GM18951 (cell line): ENCODE data around the gene OXCT1.
"Not testable (repeated sequence)": the region's sequence is repeated elsewhere in the genome, so short reads cannot be mapped to it uniquely, and the experiment has no call there.

Source experiments
- POLR2A ChIP-seq: IDR thresholded peaks from 4 replicates; pipeline ENCODE4 v1.6.1; 2011; ENCODE audit warnings: mild to moderate bottlenecking; ENCODE audit not compliant: insufficient read length, insufficient read depth; ENCODE audit errors: extremely low read depth
- in situ Hi-C: fragments of 300-500 bp; cut with MboI; formaldehyde crosslinking; loops from one replicate; pipeline ENCODE4 v1.12.0; 2022; ENCODE audit warnings: low sequenced_read_pairs, mixed read lengths, inconsistent platforms; ENCODE audit not compliant: unreplicated experiment

The OXCT1 gene

GRCh38 chr5:41858890-41859289, 11.3 kb downstream of the OXCT1 start:
- in situ Hi-C loops, result loop anchor here (25.0 kb wide), 1 partner anchor 903 kb away; the partner anchor contains the start of gene CCDC152
- TF ChIP-seq POLR2A, result no peak

- in situ Hi-C loops, result loop anchor here (25.0 kb wide), 1 partner anchor 904 kb away; the partner anchor contains the start of gene CCDC152
- no peak for TF ChIP-seq POLR2A
These were observed 12.2 kb downstream of the OXCT1 start for GRCh38 chr5:41857989-41858388.

GRCh38 chr5:41856644-41857491, 13.4 kb downstream of the OXCT1 start:
- no peak for TF ChIP-seq POLR2A
- in situ Hi-C loops, result loop anchor here (25.0 kb wide), 1 partner anchor 905 kb away; the partner anchor contains the start of gene CCDC152

- no peak for TF ChIP-seq POLR2A
These were observed 17.9 kb downstream of the OXCT1 start for GRCh38 chr5:41852293-41852692.

GRCh38 chr5:41851116-41851515, 19.1 kb downstream of the OXCT1 start:
- in situ Hi-C loops, result loop anchor here (5.0 to 25.0 kb wide), 2 partner anchors 196 to 911 kb away; partner anchors contain the start of gene CCDC152
- no peak for TF ChIP-seq POLR2A

More at GRCh38 chr5:41852293-41852692, 17.9 kb downstream of the OXCT1 start:
- in situ Hi-C loops, result loop anchor here (5.0 to 25.0 kb wide), 2 partner anchors 195 to 910 kb away; partner anchors contain the start of gene CCDC152

- in situ Hi-C loops, result no loop called here
- no peak for TF ChIP-seq POLR2A
These were observed 21.2 kb downstream of the OXCT1 start for GRCh38 chr5:41848983-41849382.

GRCh38 chr5:41845751-41846150, 24.5 kb downstream of the OXCT1 start:
- in situ Hi-C loops, result not testable (repeated sequence)

- TF ChIP-seq POLR2A, result no peak
- in situ Hi-C loops, result loop anchor here (5.0 kb wide), 1 partner anchor 137 kb away; no protein-coding TSS in a partner anchor
These were observed 25.7 kb downstream of the OXCT1 start for GRCh38 chr5:41844502-41844901.

GRCh38 chr5:41843456-41844370, 26.5 kb downstream of the OXCT1 start:
- no peak for TF ChIP-seq POLR2A
- in situ Hi-C loops, result loop anchor here (5.0 kb wide), 1 partner anchor 136 kb away; no protein-coding TSS in a partner anchor

- peak; percentile 19 for TF ChIP-seq POLR2A
- in situ Hi-C loops, result loop anchor here (5.0 kb wide), 1 partner anchor 135 kb away; no protein-coding TSS in a partner anchor
These were observed 27.4 kb downstream of the OXCT1 start for GRCh38 chr5:41842777-41843176.

GRCh38 chr5:41841325-41841724, 28.9 kb downstream of the OXCT1 start:
- in situ Hi-C loops, result loop anchor here (5.0 kb wide), 1 partner anchor 134 kb away; no protein-coding TSS in a partner anchor
- no peak for TF ChIP-seq POLR2A

- in situ Hi-C loops, result loop anchor here (5.0 kb wide), 1 partner anchor 133 kb away; no protein-coding TSS in a partner anchor
- TF ChIP-seq POLR2A, result no peak
These were observed 30.0 kb downstream of the OXCT1 start for GRCh38 chr5:41840251-41840650.

GRCh38 chr5:41837793-41838192, 32.4 kb downstream of the OXCT1 start:
- in situ Hi-C loops, result no loop called here

More at GRCh38 chr5:41837793-41838192, 32.4 kb downstream of the OXCT1 start:
- TF ChIP-seq POLR2A, result no peak
